GM18909 (cell line): ENCODE results near the gene SMIM44.

Source experiments
- ATAC-seq: cut with Tn5 transposase; IDR thresholded peaks from one replicate; pipeline ENCODE4 v1.9.1; 2021; ENCODE audit warnings: mild to moderate bottlenecking; ENCODE audit not compliant: unreplicated experiment, poor library complexity

SMIM44 gene

GRCh38 chr19:3479177-3479833 lies 3.9 kb downstream of the SMIM44 start:
- no peak for ATAC-seq

GRCh38 chr19:3478409-3479176 lies 4.6 kb downstream of the SMIM44 start:
- no peak for ATAC-seq

GRCh38 chr19:3477951-3478350 lies 5.3 kb downstream of the SMIM44 start:
- no peak for ATAC-seq

GRCh38 chr19:3477506-3477905 lies 5.7 kb downstream of the SMIM44 start:
- ATAC-seq, result no peak

- ATAC-seq, result no peak
Measured at GRCh38 chr19:3476830-3477229, 6.4 kb downstream of the SMIM44 start.

GRCh38 chr19:3475449-3475848 lies 7.8 kb downstream of the SMIM44 start:
- no peak for ATAC-seq

- no peak for ATAC-seq
Measured at GRCh38 chr19:3474614-3475013, 8.6 kb downstream of the SMIM44 start.

- no peak for ATAC-seq
Measured at GRCh38 chr19:3474010-3474409, 9.2 kb downstream of the SMIM44 start.

GRCh38 chr19:3471954-3472655 lies 11.1 kb downstream of the SMIM44 start:
- ATAC-seq, result no peak

- no peak for ATAC-seq
Measured at GRCh38 chr19:3470500-3471128, 12.6 kb downstream of the SMIM44 start.

- ATAC-seq, result no peak
Measured at GRCh38 chr19:3469638-3470499, 13.4 kb downstream of the SMIM44 start.

- ATAC-seq, result no peak
Measured at GRCh38 chr19:3468211-3468610, 15.0 kb downstream of the SMIM44 start.

GRCh38 chr19:3467437-3468198 lies 15.6 kb downstream of the SMIM44 start:
- ATAC-seq, result no peak

GRCh38 chr19:3466635-3467034 lies 16.6 kb downstream of the SMIM44 start:
- no peak for ATAC-seq

GRCh38 chr19:3465552-3465951 lies 17.7 kb downstream of the SMIM44 start:
- no peak for ATAC-seq

- no peak for ATAC-seq
Measured at GRCh38 chr19:3464587-3465235, 18.5 kb downstream of the SMIM44 start.

GRCh38 chr19:3463714-3464586 lies 19.3 kb downstream of the SMIM44 start:
- ATAC-seq, result no peak
